Measurements from ENCODE around the gene CXorf58. TPM values are rescaled to one million over a fixed set of nuclear protein-coding genes. Genes with fewer than 3 reads are reported as not detected.

CXorf58 gene
- total RNA-seq, 1 experiment from 2014 or later = not detected

DNA sequence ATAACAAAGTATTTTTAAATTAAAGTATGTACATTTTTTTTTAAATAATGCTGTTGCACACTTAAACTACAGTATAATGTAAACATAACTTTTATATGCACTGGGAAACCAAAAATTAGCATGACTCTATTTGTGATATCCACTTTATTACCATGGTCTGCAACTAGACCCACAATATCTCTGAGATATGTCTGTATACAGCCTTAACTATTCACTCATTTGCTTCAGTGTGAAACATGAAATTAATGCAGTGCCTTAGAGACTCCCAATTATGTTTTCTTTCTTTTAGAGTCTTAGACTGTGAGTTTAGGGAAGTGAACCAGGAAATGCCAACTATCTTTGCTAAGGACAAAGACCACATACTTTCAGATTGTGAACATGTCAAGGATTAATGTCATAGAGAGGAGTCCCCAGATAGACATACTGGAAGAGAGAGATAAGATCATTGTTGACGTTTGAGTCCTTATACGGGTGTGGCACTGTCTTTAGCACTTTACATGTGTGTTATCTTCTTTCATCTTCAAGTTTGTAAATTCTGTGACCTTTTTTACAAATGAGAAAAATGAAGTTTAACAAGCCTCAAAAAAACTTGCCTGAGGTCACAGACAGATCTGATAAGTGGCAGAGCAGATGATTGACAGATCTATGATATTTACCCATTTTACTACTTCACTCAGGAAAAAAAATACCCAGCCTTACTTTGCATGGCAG is 23.2 kb downstream of the CXorf58 start:
- Mint-ChIP-seq H3K9me3 (ENCODE audit: low read depth, unreplicated experiment) (no peaks in the 10 kb centered on the region), H3K36me3 (ENCODE audit: insufficient read depth, unreplicated experiment) (no peaks in the 10 kb centered on the region), H3K27me3 (ENCODE audit: unreplicated experiment) (no peaks in the 10 kb centered on the region), H3K27ac (ENCODE audit: unreplicated experiment) (no peak overlapping the region), H3K4me3 (ENCODE audit: low read depth, unreplicated experiment) (no peak overlapping the region), H3K4me1 (ENCODE audit: low read depth, unreplicated experiment) (no peaks in the 10 kb centered on the region)
- TF ChIP-seq, protein P1, sequence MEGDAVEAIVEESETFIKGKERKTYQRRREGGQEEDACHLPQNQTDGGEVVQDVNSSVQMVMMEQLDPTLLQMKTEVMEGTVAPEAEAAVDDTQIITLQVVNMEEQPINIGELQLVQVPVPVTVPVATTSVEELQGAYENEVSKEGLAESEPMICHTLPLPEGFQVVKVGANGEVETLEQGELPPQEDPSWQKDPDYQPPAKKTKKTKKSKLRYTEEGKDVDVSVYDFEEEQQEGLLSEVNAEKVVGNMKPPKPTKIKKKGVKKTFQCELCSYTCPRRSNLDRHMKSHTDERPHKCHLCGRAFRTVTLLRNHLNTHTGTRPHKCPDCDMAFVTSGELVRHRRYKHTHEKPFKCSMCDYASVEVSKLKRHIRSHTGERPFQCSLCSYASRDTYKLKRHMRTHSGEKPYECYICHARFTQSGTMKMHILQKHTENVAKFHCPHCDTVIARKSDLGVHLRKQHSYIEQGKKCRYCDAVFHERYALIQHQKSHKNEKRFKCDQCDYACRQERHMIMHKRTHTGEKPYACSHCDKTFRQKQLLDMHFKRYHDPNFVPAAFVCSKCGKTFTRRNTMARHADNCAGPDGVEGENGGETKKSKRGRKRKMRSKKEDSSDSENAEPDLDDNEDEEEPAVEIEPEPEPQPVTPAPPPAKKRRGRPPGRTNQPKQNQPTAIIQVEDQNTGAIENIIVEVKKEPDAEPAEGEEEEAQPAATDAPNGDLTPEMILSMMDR (IDR thresholded peaks at IDR 0.05; ENCODE audit: unreplicated experiment) = no peak
- no peak for DNase-seq
- no TSS peak for BruUV-seq (replicated peaks)
- intact Hi-C loops (cut with micrococcal nuclease; ENCODE audit: unreplicated experiment) = no loop called here
- CTCF ChIA-PET = no interaction called here

DNA sequence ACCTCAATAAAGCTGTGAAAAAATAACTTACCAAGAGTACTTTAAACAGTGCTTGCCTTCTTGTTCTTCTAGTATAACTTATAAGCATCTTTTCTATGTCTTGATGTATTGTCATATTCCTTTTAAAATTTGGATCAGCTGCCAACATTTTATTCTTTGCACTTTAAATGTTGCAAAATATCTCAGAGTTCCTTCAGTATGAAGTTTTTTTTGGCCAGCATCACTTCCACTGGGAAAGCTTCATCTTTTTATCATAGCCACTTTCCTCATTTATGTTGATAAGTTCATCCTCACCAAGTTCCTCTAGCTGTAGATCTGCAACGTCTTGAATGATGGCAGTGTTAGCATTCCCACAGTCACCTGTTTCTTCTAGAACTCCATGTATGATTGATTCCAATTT is 24.2 kb downstream of the CXorf58 start:
- CTCF ChIA-PET = no interaction called here
- no TSS peak for BruUV-seq (replicated peaks)
- H3K4me1 Mint-ChIP-seq (ENCODE audit: low read depth, unreplicated experiment) = no peaks in the 10 kb centered on the region
- intact Hi-C loops (cut with micrococcal nuclease; ENCODE audit: unreplicated experiment) = no loop called here
- H3K4me3 Mint-ChIP-seq (ENCODE audit: low read depth, unreplicated experiment) = no peak overlapping the region
- TF ChIP-seq, protein P1 (IDR thresholded peaks at IDR 0.05; ENCODE audit: unreplicated experiment) = no peak
- no peak for DNase-seq
- H3K27me3 Mint-ChIP-seq (ENCODE audit: unreplicated experiment) = no peaks in the 10 kb centered on the region
- H3K27ac Mint-ChIP-seq (ENCODE audit: unreplicated experiment) = no peak overlapping the region
- no peaks in the 10 kb centered on the region for H3K9me3 Mint-ChIP-seq (ENCODE audit: low read depth, unreplicated experiment)
- H3K36me3 Mint-ChIP-seq (ENCODE audit: insufficient read depth, unreplicated experiment) = no peaks in the 10 kb centered on the region

GRCh38 chrX:23935106-23935505 is 27.3 kb downstream of the CXorf58 start:
- intact Hi-C loops (cut with micrococcal nuclease; ENCODE audit: unreplicated experiment) = no loop called here
- Mint-ChIP-seq H3K9me3 (ENCODE audit: low read depth, unreplicated experiment) (no peaks in the 10 kb centered on the region), H3K4me3 (ENCODE audit: low read depth, unreplicated experiment) (no peak overlapping the region), H3K4me1 (ENCODE audit: low read depth, unreplicated experiment) (no peaks in the 10 kb centered on the region), H3K27ac (ENCODE audit: unreplicated experiment) (no peak overlapping the region), H3K36me3 (ENCODE audit: insufficient read depth, unreplicated experiment) (no peaks in the 10 kb centered on the region), H3K27me3 (ENCODE audit: unreplicated experiment) (no peaks in the 10 kb centered on the region)
- no TSS peak for BruUV-seq (replicated peaks)
- TF ChIP-seq, protein P1 (IDR thresholded peaks at IDR 0.05; ENCODE audit: unreplicated experiment) = no peak
- CTCF ChIA-PET = no interaction called here
- DNase-seq = no peak

DNA sequence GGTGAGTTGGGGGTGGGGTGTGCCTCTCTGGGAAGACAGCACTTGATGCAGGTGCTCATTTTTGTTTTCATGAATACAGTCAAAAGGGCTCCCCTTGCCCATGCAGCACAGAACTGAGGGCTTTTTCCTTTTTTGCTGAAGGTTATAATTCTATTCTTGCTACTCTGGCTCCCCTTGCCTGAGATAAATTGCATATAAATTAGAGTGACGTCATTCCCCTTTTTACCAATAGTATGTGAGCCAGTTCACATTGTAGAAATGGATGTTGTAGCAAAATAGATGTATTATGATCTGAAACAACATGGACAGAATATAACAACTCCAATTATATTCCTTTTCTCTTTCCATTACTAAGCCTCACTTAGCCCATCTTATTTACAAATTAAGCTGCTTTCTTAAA is 28.4 kb downstream of the CXorf58 start:
- Mint-ChIP-seq H3K4me1 (ENCODE audit: low read depth, unreplicated experiment) (no peaks in the 10 kb centered on the region), H3K27ac (ENCODE audit: unreplicated experiment) (no peak overlapping the region), H3K9me3 (ENCODE audit: low read depth, unreplicated experiment) (no peaks in the 10 kb centered on the region), H3K4me3 (ENCODE audit: low read depth, unreplicated experiment) (no peak overlapping the region), H3K27me3 (ENCODE audit: unreplicated experiment) (no peaks in the 10 kb centered on the region), H3K36me3 (ENCODE audit: insufficient read depth, unreplicated experiment) (no peaks in the 10 kb centered on the region)
- DNase-seq = no peak
- TF ChIP-seq, protein P1 (IDR thresholded peaks at IDR 0.05; ENCODE audit: unreplicated experiment) = no peak
- BruUV-seq (replicated peaks) = no TSS peak
- intact Hi-C loops (cut with micrococcal nuclease; ENCODE audit: unreplicated experiment) = no loop called here
- CTCF ChIA-PET = no interaction called here
